Ovary (tissue), 3 donors: Measurements from ENCODE around the gene OPCML.

ENCODE experiments used
- CTCF ChIP-seq, 3 donors: fragments of 450-650 bp in 2 of 3; fragments of 200-600 bp in 1 of 3; IDR thresholded peaks; one replicate each; pipeline versions ENCODE4 v1.5.1 to v1.8.0; 2016 to 2022; ENCODE audit warnings: antibody characterized with exemption in 3 of 3, mild to moderate bottlenecking in 1 of 3
- EP300 ChIP-seq: sonication (generic); formaldehyde crosslinking; IDR thresholded peaks from one replicate; pipeline ENCODE4 v1.6.1; 2017; ENCODE audit warnings: antibody characterized with exemption
- POLR2A ChIP-seq: fragments of 450-650 bp; IDR thresholded peaks from one replicate; pipeline ENCODE4 v1.6.1; 2017; ENCODE audit warnings: antibody characterized with exemption, mild to moderate bottlenecking, moderate library complexity
- donor health status: DM: no; HTN: no; CAD: no.

- TF ChIP-seq CTCF (IDR thresholded peaks at IDR 0.05) = no peak
- no peak for TF ChIP-seq POLR2A
- TF ChIP-seq EP300 = no peak
Measured at GRCh38 chr11:133029107-133029506, 503.2 kb downstream of the OPCML start.
